K562 (cell line): ENCODE measurements around the gene ADD3. TPM values are rescaled to one million over a fixed set of nuclear protein-coding genes. Genes with fewer than 3 reads are reported as not detected.
A peak's percentile ranks its signal among the peaks of the same experiment; 100 is the strongest.

ENCODE experiments used
- ARID1B ChIP-seq: fragments of 450-650 bp; IDR thresholded peaks from 2 replicates; pipeline ENCODE4 v1.6.1; 2016; ENCODE audit warnings: antibody characterized with exemption, mild to moderate bottlenecking, inconsistent platforms
- CBFA2T2 ChIP-seq: fragments of 450-650 bp; conservative IDR thresholded peaks from 2 replicates; pipeline ENCODE4 v1.6.1; 2017; ENCODE audit warnings: mild to moderate bottlenecking
- CBFA2T3 ChIP-seq: fragments of 450-650 bp; IDR thresholded peaks from 2 replicates; pipeline ENCODE4 v1.6.1; 2017
- CBX3 ChIP-seq, 2 experiments: IDR thresholded peaks; 1 replicate in 1 of 2; 2 replicates in 1 of 2; pipeline ENCODE4 v1.6.1; 2012; ENCODE audit warnings: inconsistent platforms in 2 of 2, low read length in 2 of 2, borderline replicate concordance in 1 of 2, control low read depth in 1 of 2
- CBX5 ChIP-seq: IDR thresholded peaks from 2 replicates; pipeline ENCODE4 v1.6.1; 2014; ENCODE audit warnings: low read depth, borderline replicate concordance
- HEY1 ChIP-seq: fragments of 250-450 bp; sonication (Bioruptor Pico); IDR thresholded peaks from 2 replicates; pipeline ENCODE4 v1.5.0; 2020; ENCODE audit warnings: mild to moderate bottlenecking, moderate library complexity, borderline replicate concordance
- KAT7 ChIP-seq: sonication (generic); formaldehyde crosslinking; IDR thresholded peaks from 2 replicates; pipeline ENCODE4 v1.8.0; 2022; ENCODE audit warnings: missing genetic modification reagents, mild to moderate bottlenecking, borderline replicate concordance
- MTA1 ChIP-seq: fragments of 450-650 bp; IDR thresholded peaks from 2 replicates; pipeline ENCODE4 v1.6.1; 2017; ENCODE audit warnings: borderline replicate concordance
- TAF15 ChIP-seq: fragments of 200-400 bp; formaldehyde crosslinking; IDR thresholded peaks from 2 replicates; pipeline ENCODE4 v1.6.1; 2017; ENCODE audit warnings: mild to moderate bottlenecking, low read depth, low read length, moderate library complexity
- TBL1XR1 ChIP-seq, 2 experiments: IDR thresholded peaks; 2 replicates each; pipeline ENCODE4 v1.6.1; 2012; ENCODE audit warnings: improper control_type of control experiment in 2 of 2, low read length in 2 of 2, mild to moderate bottlenecking in 1 of 2
- TRIM28 ChIP-seq: fragments of 450-650 bp; IDR thresholded peaks from 2 replicates; pipeline ENCODE4 v1.6.1; 2017
- ZFP1 ChIP-seq: fragments of 450-650 bp; formaldehyde crosslinking; IDR thresholded peaks from 2 replicates; pipeline ENCODE4 v1.4.0; 2020; ENCODE audit warnings: mild to moderate bottlenecking, mixed read lengths
- ZNF280A ChIP-seq: fragments of 450-650 bp; IDR thresholded peaks from 2 replicates; pipeline ENCODE4 v1.6.1; 2018; ENCODE audit warnings: mild to moderate bottlenecking, low read depth; ENCODE audit not compliant: partially characterized antibody
- polyA plus RNA-seq, 8 experiments: library from polyadenylated mRNA; depleted of rRNA in 4 of 8; stranded (reverse) in 5 of 8; unstranded in 3 of 8; fragments of >200 nt; fragmentation: Nextera tagmentation in 2 of 8; fragmentation: Illumina TruSeq in 1 of 8; extraction: Ambion mirVana in 2 of 8; extraction: Trizol in 1 of 8; gene quantifications; 2 replicates each; pipeline versions ENCODE4 v1.2.1 to v1.2.3, GENCODE V29; 2011 to 2014; ENCODE audit warnings: inconsistent platforms in 1 of 8, missing spikeins in 1 of 8
- total RNA-seq, 7 experiments: library from RNA; depleted of rRNA in 6 of 7; stranded (reverse); fragments of >200 nt in 6 of 7; fragmentation: Illumina TruSeq in 2 of 7; extraction: Trizol in 2 of 7; gene quantifications; 2 replicates each; pipeline versions ENCODE4 v1.2.1 to v1.2.3, GENCODE V29; 2011 to 2021; ENCODE audit warnings: low replicate concordance in 1 of 7
- TF ChIP-seq, protein P1 (sequence below): fragments of 450-650 bp; IDR thresholded peaks from one replicate; pipeline ENCODE4 v1.6.1; 2018; ENCODE audit warnings: mild to moderate bottlenecking, moderate library complexity; ENCODE audit not compliant: partially characterized antibody
- TF ChIP-seq, protein P2 (sequence below): sonication (generic); formaldehyde crosslinking; IDR thresholded peaks from 2 replicates; pipeline ENCODE4 v1.8.0; 2022; ENCODE audit warnings: missing genetic modification reagents, mild to moderate bottlenecking, moderate library complexity, borderline replicate concordance
- TF ChIP-seq, protein P3 (sequence below), 2 experiments: fragments of 450-650 bp; IDR thresholded peaks; 2 replicates each; pipeline ENCODE4 v1.6.1; 2016; ENCODE audit warnings: mild to moderate bottlenecking in 2 of 2, borderline replicate concordance in 1 of 2, low read depth in 1 of 2, moderate library complexity in 1 of 2

The ADD3 gene
- total and polyA plus RNA-seq, 9 of the 15 experiments (the other 6 are each of a cell fraction or from before 2014, with no cell fraction given): 13.2 to 125 (median 31.7) TPM

GRCh38 chr10:110048781-110049180, 41.0 kb downstream of the ADD3 start (continued):
- TF ChIP-seq ZNF280A (peak; percentile 15), TBL1XR1 (IDR thresholded peaks at IDR 0.05; ENCODE audit: low read length in 2 of 2) (no peak), TAF15 (no peak), MTA1 (no peak), CBX3 (IDR thresholded peaks at IDR 0.05; ENCODE audit: borderline replicate concordance in 1 of 2, low read length in 2 of 2) (peak in 1 of 2 experiments; percentile 31; a peak in 1 of 3 replicates), CBFA2T3 (no peak), CBX5 (0 out of 2 replicates have a peak, but pooled peaks have one; percentile 11), ZFP1 (CRISPR knock-in tag) (no peak), TRIM28 (0 out of 2 replicates have a peak, but pooled peaks have one; percentile 31), CBFA2T2 (no peak), KAT7 (no peak), HEY1 (CRISPR knock-in tag) (no peak), ARID1B (no peak)
- TF ChIP-seq, protein P1, sequence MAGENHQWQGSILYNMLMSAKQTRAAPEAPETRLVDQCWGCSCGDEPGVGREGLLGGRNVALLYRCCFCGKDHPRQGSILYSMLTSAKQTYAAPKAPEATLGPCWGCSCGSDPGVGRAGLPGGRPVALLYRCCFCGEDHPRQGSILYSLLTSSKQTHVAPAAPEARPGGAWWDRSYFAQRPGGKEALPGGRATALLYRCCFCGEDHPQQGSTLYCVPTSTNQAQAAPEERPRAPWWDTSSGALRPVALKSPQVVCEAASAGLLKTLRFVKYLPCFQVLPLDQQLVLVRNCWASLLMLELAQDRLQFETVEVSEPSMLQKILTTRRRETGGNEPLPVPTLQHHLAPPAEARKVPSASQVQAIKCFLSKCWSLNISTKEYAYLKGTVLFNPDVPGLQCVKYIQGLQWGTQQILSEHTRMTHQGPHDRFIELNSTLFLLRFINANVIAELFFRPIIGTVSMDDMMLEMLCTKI: no peak
- TF ChIP-seq, protein P2, sequence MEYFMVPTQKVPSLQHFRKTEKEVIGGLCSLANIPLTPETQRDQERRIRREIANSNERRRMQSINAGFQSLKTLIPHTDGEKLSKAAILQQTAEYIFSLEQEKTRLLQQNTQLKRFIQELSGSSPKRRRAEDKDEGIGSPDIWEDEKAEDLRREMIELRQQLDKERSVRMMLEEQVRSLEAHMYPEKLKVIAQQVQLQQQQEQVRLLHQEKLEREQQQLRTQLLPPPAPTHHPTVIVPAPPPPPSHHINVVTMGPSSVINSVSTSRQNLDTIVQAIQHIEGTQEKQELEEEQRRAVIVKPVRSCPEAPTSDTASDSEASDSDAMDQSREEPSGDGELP (CRISPR knock-in tag): no peak
- TF ChIP-seq, protein P3, sequence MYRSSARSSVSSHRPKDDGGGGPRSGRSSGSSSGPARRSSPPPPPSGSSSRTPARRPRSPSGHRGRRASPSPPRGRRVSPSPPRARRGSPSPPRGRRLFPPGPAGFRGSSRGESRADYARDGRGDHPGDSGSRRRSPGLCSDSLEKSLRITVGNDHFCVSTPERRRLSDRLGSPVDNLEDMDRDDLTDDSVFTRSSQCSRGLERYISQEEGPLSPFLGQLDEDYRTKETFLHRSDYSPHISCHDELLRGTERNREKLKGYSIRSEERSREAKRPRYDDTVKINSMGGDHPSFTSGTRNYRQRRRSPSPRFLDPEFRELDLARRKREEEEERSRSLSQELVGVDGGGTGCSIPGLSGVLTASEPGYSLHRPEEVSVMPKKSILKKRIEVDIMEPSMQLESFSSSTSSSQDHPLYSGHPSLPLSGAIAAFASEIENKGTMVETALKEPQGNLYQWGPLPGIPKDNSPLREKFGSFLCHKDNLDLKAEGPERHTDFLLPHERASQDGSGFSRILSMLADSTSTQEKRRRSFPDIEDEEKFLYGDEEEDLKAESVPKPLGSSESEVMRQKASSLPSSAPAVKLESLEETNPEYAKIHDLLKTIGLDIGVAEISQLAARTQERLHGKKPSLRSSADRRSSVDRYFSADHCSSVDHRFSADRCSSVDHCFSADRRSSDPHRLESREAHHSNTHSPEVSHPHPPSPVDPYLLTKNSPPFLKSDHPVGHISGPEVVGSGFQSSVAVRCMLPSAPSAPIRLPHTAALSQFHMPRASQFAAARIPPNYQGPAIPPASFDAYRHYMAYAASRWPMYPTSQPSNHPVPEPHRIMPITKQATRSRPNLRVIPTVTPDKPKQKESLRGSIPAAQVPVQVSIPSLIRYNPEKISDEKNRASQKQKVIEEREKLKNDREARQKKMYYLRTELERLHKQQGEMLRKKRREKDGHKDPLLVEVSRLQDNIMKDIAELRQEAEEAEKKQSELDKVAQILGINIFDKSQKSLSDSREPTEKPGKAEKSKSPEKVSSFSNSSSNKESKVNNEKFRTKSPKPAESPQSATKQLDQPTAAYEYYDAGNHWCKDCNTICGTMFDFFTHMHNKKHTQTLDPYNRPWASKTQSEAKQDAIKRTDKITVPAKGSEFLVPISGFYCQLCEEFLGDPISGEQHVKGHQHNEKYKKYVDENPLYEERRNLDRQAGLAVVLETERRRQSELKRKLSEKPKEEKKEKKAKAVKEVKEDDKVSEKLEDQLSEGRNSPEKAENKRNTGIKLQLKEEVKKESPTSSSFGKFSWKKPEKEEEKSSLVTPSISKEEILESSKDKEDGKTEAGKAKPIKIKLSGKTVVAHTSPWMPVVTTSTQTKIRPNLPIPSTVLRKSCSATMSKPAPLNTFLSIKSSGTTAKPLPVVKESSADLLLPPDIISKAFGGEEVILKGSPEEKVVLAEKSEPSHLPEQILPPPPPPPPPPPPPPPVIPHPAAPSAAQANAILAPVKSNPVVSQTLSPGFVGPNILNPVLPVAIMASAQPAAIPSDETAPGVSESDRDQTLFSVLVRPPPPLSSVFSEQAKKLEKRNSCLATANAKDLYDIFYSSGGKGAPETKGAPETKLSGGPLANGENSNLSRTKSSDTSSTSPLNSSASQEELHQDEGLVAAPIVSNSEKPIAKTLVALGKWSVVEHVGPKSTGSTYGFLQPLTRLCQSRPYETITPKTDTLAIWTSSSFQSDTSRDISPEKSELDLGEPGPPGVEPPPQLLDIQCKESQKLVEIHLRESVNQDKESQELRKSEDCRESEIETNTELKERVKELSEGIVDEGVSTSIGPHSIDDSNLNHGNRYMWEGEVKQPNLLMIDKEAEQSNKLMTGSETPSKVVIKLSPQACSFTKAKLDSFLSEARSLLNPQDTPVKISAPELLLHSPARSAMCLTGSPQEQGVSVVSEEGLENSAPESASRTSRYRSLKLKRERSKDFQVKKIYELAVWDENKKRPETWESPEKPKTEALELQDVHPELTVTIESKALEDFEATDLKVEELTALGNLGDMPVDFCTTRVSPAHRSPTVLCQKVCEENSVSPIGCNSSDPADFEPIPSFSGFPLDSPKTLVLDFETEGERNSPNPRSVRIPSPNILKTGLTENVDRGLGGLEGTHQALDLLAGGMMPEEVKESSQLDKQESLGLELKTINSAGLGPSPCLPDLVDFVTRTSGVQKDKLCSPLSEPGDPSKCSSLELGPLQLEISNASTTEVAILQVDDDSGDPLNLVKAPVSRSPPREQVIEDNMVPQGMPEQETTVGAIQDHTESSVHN (IDR thresholded peaks at IDR 0.05; ENCODE audit: borderline replicate concordance in 1 of 2, low read depth in 1 of 2): no peak
